HG02840 (cell line): Measurements from ENCODE around the gene CUL4A.
"Not testable (repeated sequence)": the region's sequence is repeated elsewhere in the genome, so short reads cannot be mapped to it uniquely, and the experiment has no call there.

Experiments
- ATAC-seq: cut with Tn5 transposase; IDR thresholded peaks from one replicate; pipeline ENCODE4 v1.9.1; 2021; ENCODE audit warnings: mild to moderate bottlenecking, moderate library complexity, moderate number of reproducible peaks; ENCODE audit not compliant: unreplicated experiment, low FRiP score

The CUL4A gene

DNA sequence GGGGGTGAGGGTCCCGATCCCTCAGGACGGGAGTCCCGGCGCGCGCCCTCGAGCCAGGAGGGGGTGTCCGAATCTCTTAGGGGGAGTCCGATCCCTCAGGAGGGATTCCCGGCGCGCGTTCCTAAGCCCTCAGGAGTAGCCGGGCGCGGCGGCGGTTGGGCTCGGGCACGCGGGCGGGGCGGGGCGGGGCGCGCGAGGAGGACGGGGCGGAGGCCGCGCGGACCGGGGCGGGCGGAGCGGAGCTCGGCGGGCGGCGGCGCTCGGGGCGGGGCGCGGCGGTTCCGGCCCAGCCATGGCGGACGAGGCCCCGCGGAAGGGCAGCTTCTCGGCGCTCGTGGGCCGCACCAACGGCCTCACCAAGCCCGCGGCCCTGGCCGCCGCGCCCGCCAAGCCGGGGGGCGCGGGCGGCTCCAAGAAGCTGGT is at the start of gene CUL4A:
TSS of gene CUL4A (plus strand) at position 278 of the 423 bp plus-strand sequence. CDS start at position 293, 15 bp downstream.
- peak; percentile 44 for ATAC-seq

DNA sequence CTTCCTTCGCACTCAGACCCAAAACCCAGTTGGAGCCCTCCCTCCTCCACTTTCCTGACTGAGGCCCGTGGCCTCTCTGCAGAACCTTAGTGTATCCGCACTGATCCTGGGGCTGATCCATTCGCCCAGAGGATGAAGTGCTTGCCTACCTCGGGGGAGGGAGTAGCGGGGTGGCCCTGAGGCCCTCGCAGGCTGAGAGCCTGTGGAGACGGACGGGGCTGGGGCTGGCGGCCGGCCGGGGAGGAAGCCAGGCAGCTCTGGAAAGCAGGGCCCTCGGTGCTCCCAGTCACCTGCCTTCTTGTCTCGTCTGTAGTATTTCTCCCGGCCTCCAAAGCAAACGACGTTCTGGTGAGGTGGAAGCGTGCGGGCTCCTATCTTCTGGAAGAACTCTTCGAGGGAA is 49.7 kb upstream of the CUL4A start:
- no peak for ATAC-seq

DNA sequence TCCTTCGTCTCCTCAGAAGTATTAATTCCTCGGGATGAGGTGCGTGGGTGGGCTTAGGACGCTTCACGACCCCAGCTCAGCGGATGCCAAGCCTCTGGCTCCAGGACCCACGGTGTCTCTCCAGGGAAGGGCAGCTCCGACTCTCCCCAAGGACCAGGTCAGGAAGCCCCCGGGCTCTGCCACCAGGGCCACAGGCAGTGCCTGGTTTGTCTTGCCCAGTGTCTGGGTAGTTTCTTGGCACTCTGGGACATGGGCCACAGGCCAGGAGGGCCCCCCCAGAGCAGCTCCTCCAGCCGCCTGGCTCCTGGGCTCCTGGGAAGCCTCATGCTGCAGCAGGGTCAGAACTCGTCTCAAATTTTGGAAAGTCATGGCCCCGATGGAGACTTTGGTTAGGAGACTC is 48.4 kb upstream of the CUL4A start:
- ATAC-seq, result no peak

DNA sequence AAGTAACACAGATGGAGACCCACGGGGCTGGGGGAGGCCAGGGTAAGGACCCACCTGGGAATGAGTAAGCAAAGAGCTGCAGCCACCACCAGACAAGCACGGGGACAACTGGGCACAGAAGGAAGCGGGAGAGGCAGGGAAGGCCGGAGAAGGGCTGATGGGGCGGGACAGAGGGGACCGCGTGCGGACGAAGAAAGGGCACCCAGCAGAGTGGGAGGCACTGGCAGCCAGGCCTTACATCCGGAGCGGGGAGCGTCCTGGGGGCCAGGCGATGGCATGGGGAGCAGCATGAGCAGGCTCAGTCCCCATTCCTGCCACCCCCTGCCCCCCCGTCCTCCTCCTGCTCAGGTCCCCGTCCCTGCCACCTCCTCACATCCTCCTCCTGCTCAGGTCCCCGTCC is 48.0 kb upstream of the CUL4A start:
- no peak for ATAC-seq

DNA sequence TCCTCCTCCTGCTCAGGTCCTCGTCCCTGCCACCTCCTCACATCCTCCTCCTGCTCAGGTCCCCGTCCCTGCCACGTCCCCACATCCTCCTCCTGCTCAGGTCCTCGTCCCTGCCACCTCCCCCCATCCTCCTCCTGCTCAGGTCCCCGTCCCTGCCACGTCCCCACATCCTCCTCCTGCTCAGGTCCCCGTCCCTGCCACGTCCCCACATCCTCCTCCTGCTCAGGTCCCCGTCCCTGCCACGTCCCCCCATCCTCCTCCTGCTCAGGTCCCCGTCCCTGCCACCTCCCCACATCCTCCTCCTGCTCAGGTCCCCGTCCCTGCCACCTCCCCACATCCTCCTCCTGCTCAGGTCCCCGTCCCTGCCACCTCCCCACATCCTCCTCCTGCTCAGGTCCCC is 47.4 kb upstream of the CUL4A start:
- ATAC-seq, result not testable (repeated sequence)

DNA sequence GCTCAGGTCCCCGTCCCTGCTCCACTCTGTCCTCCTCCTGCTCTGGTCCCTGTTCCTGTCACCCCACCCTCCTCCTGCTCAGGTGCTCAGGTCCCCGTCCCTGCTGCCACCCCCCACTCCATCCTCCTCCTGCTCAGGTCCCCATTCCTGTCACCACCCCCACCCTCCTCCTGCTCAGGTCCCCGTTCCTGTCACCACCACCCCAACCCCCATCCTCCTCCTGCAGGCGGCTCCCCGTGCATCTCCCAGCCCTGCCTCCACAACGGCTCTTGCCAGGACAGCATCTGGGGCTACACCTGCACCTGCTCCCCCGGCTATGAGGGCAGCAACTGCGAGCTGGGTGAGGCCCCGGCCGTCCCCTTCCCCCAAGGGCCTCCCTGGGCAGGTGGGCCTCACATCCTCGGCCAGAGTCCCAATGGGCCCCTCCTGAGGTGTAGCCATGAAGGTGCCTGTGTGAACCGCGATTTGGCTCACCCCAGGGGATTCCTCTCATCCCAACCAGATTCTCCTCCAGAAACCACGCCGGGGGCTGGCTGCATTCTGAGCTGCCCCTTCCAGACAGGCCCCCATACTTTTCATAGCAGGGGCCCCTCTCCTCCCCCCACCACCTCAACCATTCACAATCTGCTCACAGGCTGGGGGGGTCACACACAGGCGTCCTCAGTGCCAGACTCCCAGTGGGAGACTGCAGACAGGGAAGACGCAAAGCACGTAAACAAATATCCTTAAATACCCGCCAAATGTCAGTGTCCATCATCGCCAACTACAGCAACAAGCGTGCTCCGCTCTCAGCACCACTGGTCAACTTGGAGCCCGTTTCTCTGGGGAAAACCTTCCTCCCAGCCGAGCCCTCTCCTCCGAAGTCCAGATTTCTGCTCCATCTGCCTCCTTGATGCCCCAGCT is 46.4 kb upstream of the CUL4A start:
- ATAC-seq, result no peak

DNA sequence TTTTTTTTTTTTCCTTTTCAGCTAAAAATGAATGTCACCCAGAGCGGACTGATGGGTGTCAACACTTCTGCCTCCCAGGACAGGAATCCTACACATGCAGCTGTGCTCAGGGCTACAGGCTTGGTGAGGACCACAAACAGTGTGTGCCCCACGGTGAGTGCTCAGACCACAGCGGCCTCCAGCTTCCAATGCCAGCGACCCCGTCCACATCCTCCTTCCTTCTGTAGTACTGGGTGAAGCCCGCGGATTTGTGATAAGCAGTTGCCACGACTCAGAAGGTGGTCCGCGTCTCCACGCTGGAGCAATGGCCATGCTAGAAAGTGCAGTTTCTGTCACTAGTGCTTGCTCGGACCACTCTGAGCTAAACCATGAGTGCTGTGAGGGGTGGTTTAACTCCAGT is 44.9 kb upstream of the CUL4A start:
- ATAC-seq, result no peak

DNA sequence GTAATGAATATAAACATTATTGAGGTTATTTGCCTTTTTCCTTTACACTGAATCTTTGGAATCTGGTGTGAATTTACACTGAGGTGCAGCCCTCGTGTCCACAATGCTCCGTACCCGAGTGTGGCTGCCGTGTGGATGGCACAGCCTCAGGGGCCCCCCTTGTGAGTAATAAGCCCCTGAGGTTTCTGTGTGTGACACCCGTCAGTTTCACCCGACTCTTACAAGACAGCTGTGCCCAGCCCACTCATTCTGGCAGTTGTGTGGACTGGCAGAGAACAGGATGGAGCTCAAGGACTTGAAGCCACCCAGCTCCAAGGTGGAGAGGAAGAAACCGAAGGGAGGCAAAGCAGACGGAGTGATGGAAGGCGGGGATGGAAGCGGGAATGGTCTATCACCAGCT is 43.1 kb upstream of the CUL4A start:
- ATAC-seq, result no peak

DNA sequence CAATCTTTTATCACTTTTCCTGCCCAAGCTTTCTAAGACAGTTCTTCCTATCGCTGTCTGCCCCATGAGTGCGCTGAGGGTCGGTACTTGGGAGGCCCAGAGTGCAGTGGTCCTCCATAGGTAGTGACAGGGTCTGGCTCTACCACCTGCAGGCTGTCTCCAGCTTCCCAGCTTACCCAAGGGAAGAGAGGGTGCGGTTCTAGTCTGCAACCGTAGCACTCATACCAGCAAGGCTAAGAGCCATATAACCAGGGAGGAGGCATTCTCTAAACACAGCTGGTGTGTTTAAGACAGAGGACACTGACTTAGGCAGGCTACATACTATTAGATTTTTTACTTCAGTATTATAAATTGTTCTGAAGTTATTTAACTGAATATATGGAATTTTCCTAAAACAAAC is 42.7 kb upstream of the CUL4A start:
- no peak for ATAC-seq

DNA sequence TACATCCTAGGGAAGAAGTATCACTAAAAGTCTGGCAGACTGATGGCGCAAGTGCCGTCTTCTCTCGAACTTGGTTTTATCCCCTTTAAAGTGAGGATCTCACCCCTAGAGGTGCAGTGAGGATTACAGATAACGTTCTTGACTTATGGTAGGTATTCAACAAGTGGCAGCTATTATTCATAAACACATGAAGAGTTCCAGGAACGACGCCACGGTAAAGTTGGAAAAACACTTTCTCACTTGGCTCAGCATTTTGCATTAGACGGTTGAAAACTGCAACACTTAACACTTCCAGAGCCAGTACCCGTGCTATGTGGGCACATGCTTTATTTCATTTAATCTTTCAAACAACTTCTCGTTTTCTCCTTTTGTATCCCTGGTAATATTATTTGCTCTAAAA is 42.3 kb upstream of the CUL4A start:
- ATAC-seq, result no peak

DNA sequence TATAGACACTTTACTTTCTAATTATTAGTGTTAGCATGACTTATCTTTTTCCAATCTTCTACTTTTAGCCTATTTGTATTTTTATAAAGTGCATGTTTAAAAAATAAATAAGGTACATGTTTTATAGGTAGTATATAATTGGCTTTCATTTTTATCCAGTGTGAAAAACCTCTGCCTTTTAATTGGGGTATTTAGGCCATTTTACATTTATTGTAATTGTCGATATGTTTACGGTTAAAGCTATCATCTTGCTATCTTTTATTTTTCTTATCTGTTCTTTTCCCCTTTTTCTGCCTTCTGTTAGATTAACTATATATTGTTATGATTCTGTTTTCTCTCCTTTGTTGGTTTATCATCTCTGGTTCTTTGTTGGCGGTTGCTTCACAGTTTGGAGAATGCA is 41.8 kb upstream of the CUL4A start:
- ATAC-seq, result no peak

DNA sequence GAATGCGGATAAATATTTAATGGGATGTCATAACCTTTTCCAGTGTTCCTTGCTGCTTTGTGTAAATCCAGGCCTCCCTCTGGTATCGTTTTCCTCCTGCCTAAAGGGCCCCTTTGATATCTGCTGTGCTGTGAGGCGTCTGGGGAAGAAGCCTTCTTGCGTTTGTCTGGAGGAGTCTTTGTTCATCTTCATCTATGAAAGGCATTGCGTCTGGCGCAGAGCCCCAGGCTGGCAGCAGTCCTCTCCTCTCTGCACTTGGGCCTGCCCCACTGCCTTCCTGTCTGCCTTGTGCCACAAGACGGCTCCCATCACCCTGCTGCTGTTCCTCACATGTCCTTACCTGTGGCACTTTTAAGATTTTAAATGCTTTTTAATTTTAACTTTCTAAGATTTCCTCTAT is 41.2 kb upstream of the CUL4A start:
- no peak for ATAC-seq

DNA sequence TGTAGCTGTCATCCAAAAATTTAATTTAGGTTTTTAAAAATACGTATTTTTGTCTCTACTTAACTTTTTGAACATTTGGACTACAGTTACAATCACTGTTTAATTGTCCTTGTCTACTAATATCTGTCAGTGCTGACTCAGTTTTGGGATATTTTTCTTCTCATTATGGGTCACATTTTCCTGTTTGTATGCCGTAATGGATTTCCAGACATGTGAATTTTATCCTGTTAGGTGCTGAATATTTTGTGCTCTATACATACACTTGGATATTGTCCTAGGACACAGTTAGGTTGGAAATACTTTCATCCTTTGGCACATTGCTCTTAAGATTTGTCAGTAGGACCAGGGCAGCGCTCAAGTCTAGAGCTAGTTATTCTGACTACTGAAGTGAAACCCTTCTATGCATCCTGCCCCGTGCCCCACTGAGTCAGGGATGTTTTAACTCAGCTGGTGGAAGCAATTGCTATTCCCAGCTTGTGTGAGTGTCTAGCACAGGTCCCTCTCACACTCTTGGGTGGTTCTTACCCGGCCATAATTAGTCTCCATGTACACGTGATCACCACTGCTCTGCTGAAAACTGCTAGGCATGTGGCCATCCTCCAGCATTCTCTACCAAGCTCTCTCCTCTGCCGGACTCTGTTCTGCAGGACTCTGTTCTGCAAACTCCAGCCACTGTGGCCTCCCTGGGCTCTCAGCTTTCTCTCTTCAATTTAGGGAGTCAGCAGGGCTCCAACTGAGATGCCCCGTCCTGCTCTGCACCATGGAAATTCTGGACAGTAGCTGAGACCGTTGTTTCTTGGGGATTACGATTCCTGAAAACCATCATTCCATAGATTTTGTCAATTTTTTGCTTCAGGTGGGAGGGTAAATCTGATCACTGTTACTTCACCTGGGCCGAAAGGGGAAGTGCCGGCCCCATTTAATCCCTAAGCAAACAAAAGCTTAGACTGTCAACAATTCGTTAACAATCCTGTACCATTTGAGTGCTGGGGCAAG is 39.8 kb upstream of the CUL4A start:
- ATAC-seq, result no peak

DNA sequence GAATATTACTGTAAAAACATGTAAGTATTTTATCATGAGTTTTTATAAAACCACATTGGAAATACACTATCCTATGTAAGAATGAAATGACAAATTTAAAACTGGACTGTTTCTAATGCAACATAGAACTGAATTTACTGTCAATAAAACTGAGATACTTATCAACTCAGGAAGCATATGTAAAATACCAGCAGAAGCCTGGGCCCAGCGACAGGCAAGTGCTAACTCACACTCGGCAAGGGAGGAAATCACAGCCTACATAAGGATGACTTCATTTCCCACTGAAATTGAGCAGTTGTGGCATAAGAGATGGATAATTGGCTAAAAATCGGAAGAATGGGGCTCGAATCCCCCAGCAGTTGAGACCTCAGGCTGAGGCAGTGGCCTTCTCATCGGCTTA is 38.9 kb upstream of the CUL4A start:
- no peak for ATAC-seq

DNA sequence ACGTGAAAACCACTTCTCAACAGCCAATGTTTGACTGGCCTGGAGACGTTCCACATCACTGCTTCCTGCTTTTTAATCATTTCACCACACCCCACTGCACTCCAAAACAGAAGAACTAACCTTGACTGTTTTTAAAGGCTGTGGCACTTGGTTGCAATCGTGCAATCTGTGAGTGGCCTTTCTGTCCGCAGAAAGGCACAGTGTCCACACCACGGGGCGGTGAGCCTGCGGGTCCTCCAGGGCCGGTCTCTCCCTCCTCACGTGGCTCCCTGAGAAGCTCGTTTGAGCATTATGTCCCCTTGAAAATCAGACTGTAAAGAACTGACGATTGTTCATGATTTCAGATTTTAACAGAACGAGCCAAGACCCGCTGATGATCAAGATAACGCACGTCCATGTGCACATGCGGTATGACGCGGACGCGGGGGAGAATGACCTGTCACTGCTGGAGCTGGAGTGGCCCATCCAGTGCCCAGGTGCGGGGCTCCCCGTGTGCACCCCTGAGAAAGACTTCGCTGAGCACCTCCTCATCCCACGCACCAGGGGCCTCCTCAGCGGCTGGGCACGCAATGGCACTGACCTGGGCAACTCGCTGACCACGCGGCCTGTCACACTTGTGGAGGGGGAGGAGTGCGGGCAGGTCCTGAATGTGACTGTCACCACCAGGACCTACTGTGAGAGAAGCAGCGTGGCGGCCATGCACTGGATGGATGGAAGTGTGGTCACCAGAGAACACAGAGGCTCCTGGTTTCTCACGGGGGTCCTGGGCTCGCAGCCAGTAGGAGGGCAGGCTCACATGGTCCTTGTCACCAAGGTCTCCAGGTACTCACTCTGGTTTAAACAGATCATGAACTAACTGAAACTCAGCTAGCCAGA is 37.9 kb upstream of the CUL4A start:
- ATAC-seq, result no peak

DNA sequence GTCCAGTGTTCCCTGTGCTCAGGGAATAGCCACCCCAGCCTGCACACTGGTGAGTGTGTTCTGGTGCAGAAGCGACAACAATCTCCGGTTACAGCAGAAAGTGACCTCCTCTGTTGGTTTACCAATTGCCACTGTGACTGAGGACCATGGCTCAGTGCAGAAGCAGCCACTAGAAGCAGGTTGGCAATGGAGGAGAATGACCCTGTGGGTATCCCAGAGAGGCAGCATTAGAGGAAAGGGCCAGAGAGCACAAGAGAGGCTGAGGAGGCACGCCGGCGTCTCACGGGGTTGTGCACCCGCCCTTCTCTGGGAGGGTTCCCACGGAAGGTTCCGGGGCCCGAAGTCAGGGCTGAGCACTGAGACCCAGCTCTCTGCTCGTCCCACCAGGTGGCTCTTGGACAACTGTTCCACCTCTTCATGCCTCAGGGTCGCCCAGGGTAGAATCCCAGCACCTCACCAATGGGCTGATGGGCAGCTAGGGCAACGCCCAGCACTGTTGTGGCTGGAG is 36.9 kb upstream of the CUL4A start:
- no peak for ATAC-seq

DNA sequence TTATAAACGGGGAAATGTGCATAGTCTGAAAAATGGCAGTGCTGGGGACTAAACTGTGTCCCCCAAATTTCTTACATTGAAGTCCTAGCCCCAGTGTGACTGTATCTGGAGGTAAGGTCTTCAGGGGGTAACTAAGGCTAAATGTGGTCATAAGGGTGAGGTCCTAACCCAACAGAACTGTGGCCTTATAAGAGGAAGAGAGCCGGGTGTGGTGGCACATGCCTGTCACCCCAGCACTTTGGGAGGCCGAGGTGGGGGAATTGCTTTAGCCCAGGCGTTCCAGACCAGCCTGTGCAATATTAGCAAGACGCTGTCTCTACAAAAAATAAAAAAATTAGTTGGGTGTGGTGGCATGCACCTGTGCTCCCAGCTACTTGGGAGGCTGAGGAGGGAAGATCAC is 33.1 kb upstream of the CUL4A start:
- ATAC-seq, result no peak

DNA sequence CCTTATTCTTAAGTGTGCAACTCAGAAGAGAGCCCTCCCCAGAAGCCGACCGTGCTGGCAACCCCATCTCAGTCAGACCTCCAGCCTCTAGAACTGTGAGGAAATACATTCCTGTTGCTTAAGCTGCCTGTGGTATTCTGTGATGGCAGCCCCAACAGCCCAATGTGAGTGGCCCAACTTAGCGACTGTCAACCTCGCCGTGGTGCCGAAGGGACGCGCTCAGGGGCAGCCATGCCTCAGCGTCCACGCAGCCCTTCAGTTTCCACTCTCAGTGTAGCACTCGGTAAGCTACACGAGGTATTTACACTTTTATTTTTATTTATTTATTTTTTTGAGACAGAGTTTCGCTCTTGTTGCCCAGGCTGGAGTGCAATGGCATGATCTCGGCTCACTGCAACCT is 32.6 kb upstream of the CUL4A start:
- no peak for ATAC-seq

DNA sequence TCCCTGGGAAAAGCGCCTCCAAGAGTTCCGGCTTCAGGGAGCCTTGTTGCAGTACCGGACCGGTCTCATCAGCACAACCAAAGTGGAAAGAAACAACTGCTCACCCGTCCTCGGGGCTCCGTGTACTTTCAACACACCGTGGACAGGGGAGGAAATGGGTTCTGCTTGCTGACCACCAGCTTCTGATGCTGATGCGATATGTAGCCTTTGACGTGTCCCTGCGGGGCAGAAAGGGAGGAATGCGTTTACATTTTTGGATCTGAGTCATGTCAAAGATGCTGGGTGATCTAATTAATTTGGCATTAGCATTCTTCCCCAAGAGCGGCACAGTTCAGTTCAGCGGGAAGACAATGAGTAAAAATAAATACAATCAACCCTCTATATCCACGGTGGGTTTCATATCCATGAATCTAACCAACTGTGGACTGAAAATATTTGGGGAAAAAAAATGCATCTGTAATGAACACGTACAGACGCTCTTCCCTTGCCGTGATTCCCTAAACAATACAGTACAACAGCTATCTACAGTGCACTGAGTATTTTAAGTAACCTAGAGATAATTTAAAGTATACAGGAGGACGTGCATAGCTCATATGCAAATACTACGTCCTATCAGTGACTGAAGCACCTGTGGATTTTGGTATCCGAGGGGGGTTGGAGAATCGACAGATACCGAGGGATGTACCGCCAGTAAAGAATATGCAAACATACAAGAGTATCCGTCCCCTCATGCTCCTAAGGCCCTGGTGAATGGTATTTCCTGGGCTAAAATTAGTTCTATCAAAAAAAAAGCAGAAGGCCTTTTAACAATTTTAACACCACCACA is 31.1 kb upstream of the CUL4A start:
- no peak for ATAC-seq

DNA sequence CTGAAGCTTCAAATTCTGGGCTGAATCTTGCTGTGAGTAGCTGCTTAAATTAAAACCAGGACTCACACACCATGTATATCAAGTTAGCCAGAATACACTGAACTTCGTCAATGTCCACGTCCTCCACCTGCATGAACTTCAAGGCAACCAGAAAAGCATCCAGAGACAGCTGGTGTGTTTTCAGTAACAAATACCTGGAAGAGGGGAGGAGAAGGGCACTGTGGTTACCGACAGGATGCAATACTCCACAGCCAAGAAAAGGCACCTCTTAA is 30.6 kb upstream of the CUL4A start:
- no peak for ATAC-seq
